GM19023 (cell line): ENCODE measurements around the gene RPA1.
"Not testable (repeated sequence)": the region's sequence is repeated elsewhere in the genome, so short reads cannot be mapped to it uniquely, and the experiment has no call there.

Experiments
- ATAC-seq: cut with Tn5 transposase; IDR thresholded peaks from one replicate; pipeline ENCODE4 v1.9.1; 2021; ENCODE audit warnings: mild to moderate bottlenecking, moderate library complexity; ENCODE audit not compliant: unreplicated experiment

The RPA1 gene

DNA sequence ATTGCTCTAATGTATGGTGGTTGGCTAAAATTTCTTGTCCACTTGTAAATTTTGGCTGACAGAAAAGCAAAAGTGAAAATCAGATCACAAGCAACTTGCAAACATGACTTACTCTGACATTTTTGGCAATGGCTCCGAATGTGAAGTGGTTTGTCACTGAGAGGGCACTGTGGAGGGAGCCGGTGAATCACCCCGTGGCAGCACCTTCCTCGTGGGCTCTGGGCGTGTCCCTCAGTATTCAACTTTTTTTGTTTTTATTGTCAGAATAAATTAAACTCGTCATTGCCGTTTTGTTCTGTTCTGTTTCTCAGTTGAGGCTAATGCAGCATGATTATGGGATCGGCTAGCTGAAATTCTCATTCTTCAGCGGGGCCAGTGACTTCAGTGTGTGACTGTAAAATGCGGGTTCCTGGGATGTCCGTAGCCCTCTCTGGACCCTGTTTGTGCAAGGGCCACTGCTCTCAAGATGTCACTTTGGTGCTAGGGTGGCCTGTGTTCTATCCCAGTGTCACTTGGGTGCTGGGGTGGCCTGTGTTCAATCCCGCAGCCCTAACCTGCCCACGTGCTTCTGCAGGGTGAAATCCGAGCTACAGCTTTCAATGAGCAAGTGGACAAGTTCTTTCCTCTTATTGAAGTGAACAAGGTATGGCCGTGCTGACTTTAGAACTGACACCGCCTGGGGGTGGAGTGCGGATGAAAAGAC is 48.8 kb downstream of the RPA1 start:
- ATAC-seq: no peak

DNA sequence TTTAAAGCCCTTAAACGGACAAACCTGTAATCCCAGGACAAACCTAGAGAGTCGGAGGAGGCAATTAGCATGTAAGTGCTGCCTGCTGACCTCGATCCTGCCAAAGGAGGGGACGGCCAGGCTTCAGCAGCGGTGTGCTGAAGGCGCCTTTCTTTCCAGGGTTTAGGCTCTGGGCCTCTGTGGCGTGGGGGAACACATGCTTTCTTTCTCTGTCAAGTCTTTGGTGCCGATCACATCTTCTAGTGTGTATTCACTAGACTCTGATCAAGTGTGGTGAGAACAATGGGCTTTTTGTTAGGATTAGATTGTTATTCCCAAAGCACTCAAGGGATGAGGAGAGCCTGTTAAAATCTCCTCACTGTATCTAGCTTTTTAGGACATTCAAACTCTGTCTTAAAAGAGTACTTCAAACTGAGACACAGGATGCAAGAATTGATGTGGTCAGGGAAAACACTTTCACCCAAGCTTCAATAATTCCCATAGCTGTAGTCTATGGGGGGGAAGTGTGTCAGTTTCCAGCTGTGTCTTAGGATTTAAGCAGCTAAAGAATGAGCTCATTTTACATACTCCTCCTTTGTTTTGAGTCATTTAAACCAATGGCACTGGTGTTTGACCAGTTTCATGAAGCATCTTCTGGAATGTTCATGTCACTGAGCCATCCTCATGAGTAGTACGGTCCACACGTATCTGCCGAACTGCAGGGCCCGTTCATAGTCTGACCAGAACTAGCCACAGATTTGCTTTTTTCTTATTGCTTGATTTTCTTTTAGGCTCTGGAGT is 51.2 kb downstream of the RPA1 start:
- ATAC-seq: no peak

- no peak for ATAC-seq
Measured at GRCh38 chr17:1882836-1883235, 53.0 kb downstream of the RPA1 start.

DNA sequence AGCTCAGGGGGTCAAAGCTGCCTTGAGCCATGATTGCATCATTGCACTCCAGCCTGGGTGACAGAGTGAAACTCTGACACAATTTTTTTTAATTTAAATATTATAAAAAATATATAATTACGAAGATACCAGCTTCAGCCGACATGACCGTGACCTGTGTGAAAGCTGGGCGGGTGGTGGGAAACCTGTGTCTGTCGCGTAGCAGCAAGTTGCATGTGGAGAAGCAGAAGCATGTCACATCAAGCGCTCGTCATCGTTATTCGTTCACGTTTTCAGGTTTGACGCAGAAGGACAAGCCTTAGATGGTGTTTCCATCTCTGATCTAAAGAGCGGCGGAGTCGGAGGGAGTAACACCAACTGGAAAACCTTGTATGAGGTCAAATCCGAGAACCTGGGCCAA is 53.7 kb downstream of the RPA1 start:
- no peak for ATAC-seq

DNA sequence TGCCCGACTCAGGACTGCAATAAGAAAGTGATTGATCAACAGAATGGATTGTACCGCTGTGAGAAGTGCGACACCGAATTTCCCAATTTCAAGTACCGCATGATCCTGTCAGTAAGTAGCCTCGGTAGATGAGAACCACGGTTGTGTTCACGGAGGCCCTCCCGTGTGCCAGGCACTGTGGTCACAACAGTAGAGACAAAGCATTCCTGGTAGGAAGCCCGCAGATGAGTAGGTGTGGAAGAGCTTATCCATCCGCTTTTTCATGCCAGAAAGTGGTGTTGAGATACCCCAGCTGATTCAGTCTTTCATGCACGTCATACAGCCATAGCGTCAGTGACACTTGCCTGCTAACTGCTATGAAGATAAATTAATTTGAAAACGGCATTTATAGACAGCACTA is 58.9 kb downstream of the RPA1 start:
- no peak for ATAC-seq

GRCh38 chr17:1890758-1891450 is 61.1 kb downstream of the RPA1 start:
- ATAC-seq: no peak

GRCh38 chr17:1894753-1895339 is 65.0 kb downstream of the RPA1 start:
- no peak for ATAC-seq

GRCh38 chr17:1895479-1895878 is 65.7 kb downstream of the RPA1 start:
- ATAC-seq: not testable (repeated sequence)

DNA sequence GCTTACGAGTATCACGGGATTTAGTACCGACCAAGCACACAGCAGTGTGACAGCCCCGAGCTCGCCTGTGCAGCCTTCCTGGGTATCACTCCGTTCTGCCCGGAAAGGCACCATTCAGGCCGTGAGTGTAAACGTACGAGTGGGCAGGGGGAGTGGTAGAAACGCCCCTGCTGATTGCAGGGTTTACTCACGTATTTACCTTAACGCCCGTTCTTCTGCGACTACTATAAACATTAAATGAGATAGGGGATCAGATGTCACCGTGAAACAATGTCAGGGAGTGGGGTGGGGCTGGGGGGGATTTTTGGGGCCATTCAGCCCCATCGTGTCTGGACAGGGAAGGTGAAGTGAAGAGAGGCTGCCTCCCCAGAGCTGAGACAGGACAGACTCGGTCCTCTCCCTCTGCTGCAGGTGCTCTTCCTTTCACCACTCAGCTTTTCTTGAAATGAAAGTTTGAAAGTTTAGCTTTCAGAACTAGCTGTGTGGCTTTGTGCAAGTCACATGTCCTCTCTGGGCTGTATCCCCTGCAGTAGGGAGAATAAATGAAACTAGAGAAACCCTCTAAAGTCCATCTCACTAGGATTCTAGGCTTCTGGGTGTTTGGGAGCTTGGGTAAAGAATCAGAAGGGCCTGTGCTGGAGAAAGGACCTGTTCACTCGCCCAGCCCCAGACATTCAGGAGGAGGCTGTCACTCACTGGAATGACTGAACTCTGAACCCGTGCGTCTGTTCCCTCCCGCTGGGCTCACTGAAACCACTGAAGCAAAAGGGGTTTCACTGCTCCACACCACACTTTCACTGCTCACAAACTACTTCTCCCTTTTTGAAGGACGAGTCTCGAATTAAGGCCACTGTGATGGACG is 66.7 kb downstream of the RPA1 start:
- ATAC-seq: no peak

- ATAC-seq: no peak
Measured at GRCh38 chr17:1897105-1897656, 67.4 kb downstream of the RPA1 start.

DNA sequence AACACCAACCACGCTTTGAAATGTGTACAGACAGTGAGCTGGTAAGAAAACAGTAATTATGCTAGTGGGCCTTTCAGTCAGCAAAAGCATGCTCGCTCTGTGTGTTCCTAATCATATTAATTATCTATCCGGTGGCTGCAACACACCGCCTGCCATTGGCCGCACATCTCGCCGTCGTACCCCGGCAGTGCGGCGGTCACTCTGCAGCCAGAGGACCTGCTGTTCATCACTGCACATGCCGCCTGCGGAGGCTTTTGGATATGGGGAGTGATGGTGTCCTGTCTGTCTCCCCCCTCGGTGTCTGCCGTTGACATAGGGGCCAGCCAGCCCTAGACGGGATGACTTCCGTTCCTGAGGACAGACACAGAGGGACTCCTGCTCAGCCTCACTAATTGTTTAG is 68.5 kb downstream of the RPA1 start:
- no peak for ATAC-seq

GRCh38 chr17:1898872-1899271 is 69.1 kb downstream of the RPA1 start:
- no peak for ATAC-seq

- no peak for ATAC-seq
Measured at GRCh38 chr17:1899403-1900000, 69.7 kb downstream of the RPA1 start.

- ATAC-seq: no peak
Measured at GRCh38 chr17:1904273-1905182, 74.7 kb downstream of the RPA1 start.

GRCh38 chr17:1905190-1905913 is 75.5 kb downstream of the RPA1 start:
- ATAC-seq: no peak

GRCh38 chr17:1906662-1907101 is 76.9 kb downstream of the RPA1 start:
- ATAC-seq: no peak

GRCh38 chr17:1907216-1907631 is 77.4 kb downstream of the RPA1 start:
- no peak for ATAC-seq
